Measurements from ENCODE around the gene HNRNPUL1.
"Not testable (repeated sequence)": the region's sequence is repeated elsewhere in the genome, so short reads cannot be mapped to it uniquely, and the experiment has no call there.

Gene HNRNPUL1

GRCh38 chr19:41278478-41278877, 14.3 kb downstream of the HNRNPUL1 start:
- no peak for DNase-seq

GRCh38 chr19:41288673-41289530, 24.7 kb downstream of the HNRNPUL1 start:
- DNase-seq, result no peak

- DNase-seq, result not testable (repeated sequence)
These were observed 25.6 kb downstream of the HNRNPUL1 start for GRCh38 chr19:41289814-41290213.

GRCh38 chr19:41294393-41294792, 30.2 kb downstream of the HNRNPUL1 start:
- no peak for DNase-seq

GRCh38 chr19:41295499-41295898, 31.3 kb downstream of the HNRNPUL1 start:
- DNase-seq, result no peak

- no peak for DNase-seq
These were observed 32.3 kb downstream of the HNRNPUL1 start for GRCh38 chr19:41296433-41296871.

GRCh38 chr19:41297628-41298347, 33.6 kb downstream of the HNRNPUL1 start:
- DNase-seq, result no peak

- DNase-seq, result no peak
These were observed 34.3 kb downstream of the HNRNPUL1 start for GRCh38 chr19:41298348-41298964.

- DNase-seq, result no peak
These were observed 35.0 kb downstream of the HNRNPUL1 start for GRCh38 chr19:41299046-41299754.

- DNase-seq, result no peak
These were observed 35.5 kb downstream of the HNRNPUL1 start for GRCh38 chr19:41299755-41300089.

GRCh38 chr19:41300555-41300954, 36.4 kb downstream of the HNRNPUL1 start:
- DNase-seq, result no peak

- peak; percentile 60 for DNase-seq
These were observed 38.6 kb downstream of the HNRNPUL1 start for GRCh38 chr19:41302624-41303351.

GRCh38 chr19:41303954-41304353, 39.8 kb downstream of the HNRNPUL1 start:
- DNase-seq, result no peak

- DNase-seq, result no peak
These were observed 40.7 kb downstream of the HNRNPUL1 start for GRCh38 chr19:41304706-41305483.

GRCh38 chr19:41305927-41306793, 42.0 kb downstream of the HNRNPUL1 start:
- no peak for DNase-seq

GRCh38 chr19:41307090-41307875, 43.1 kb downstream of the HNRNPUL1 start:
- DNase-seq, result no peak

- DNase-seq, result no peak
These were observed 43.8 kb downstream of the HNRNPUL1 start for GRCh38 chr19:41307954-41308449.

GRCh38 chr19:41308450-41309179, 44.4 kb downstream of the HNRNPUL1 start:
- DNase-seq, result peak; percentile 95
